SU-DHL-6 (cell line): Measurements from ENCODE around the gene LAMC3.

ENCODE experiments used
- H2AFZ ChIP-seq: fragments of 200-600 bp; sonication (generic); 2 replicates; pipeline ENCODE4 v1.6.1; 2014; ENCODE audit warnings: low read depth, mild to moderate bottlenecking, moderate library complexity, mixed read lengths, antibody characterized with exemption, low read length; ENCODE audit not compliant: severe bottlenecking
- H3F3A ChIP-seq: fragments of 200-600 bp; shearing (Covaris generic); 2 replicates; pipeline ENCODE4 v1.6.0; 2016; ENCODE audit warnings: antibody characterized with exemption, mild to moderate bottlenecking; ENCODE audit not compliant: insufficient read depth
- H3K27ac ChIP-seq: fragments of 200-600 bp; sonication (generic); 2 replicates; pipeline ENCODE4 v1.5.1; 2016; ENCODE audit warnings: low read depth, mild to moderate bottlenecking, low read length, moderate library complexity, mixed read lengths
- H3K27me3 ChIP-seq: fragments of 200-600 bp; sonication (generic), shearing (Covaris generic); 2 replicates; pipeline ENCODE4 v1.6.0; 2014; ENCODE audit warnings: mild to moderate bottlenecking, low read length
- H3K36me3 ChIP-seq: fragments of 200-600 bp; sonication (generic); 2 replicates; pipeline ENCODE4 v1.6.1; 2014; ENCODE audit warnings: mild to moderate bottlenecking, low read length, mixed read lengths
- H3K4me2 ChIP-seq: fragments of 300-600, 200-600 bp; shearing (Covaris generic), sonication (generic); 2 replicates; pipeline ENCODE4 v1.6.0; 2014; ENCODE audit warnings: low read length, low read depth, mild to moderate bottlenecking; ENCODE audit not compliant: poor library complexity, severe bottlenecking
- H3K4me3 ChIP-seq: fragments of 200-600 bp; sonication (generic); 2 replicates; pipeline ENCODE4 v1.5.1; 2014; ENCODE audit warnings: antibody characterized with exemption, low read length, mild to moderate bottlenecking, mixed read lengths; ENCODE audit not compliant: insufficient read depth, poor library complexity, severe bottlenecking
- H3K79me2 ChIP-seq: fragments of 200-600 bp; sonication (generic); 2 replicates; pipeline ENCODE4 v1.6.1; 2014; ENCODE audit warnings: mild to moderate bottlenecking, low read length, moderate library complexity; ENCODE audit not compliant: insufficient read depth
- H3K9ac ChIP-seq: fragments of 200-600 bp; sonication (generic); 2 replicates; pipeline ENCODE4 v1.7.0; 2014; ENCODE audit warnings: mild to moderate bottlenecking, low read length
- H3K9me2 ChIP-seq: fragments of 200-600 bp; sonication (generic); replicated peaks from 2 replicates; pipeline ENCODE4 v1.6.1; 2014; ENCODE audit warnings: low read length; ENCODE audit not compliant: insufficient read depth
- H3K9me3 ChIP-seq: fragments of 200-600 bp; sonication (generic); 2 replicates; pipeline ENCODE4 v1.6.1; 2014; ENCODE audit warnings: low read length, mixed read lengths; ENCODE audit not compliant: insufficient read depth
- H4K20me1 ChIP-seq: fragments of 200-600 bp; sonication (generic); 2 replicates; pipeline ENCODE4 v1.6.1; 2014; ENCODE audit warnings: low read depth, mild to moderate bottlenecking, antibody characterized with exemption, low read length, moderate library complexity, mixed read lengths
- EZH2phosphoT487 ChIP-seq: fragments of 200-600 bp; sonication (generic), shearing (Covaris generic); conservative IDR thresholded peaks from 2 replicates; pipeline ENCODE4 v1.6.1; 2018; ENCODE audit warnings: mild to moderate bottlenecking, antibody characterized with exemption, low read length, moderate library complexity, mixed read lengths
- TF ChIP-seq, protein P1 (sequence below): fragments of 200-600 bp; sonication (generic); IDR thresholded peaks from one replicate; pipeline ENCODE4 v1.5.1; 2017; ENCODE audit warnings: antibody characterized with exemption, mild to moderate bottlenecking, low read length, moderate library complexity; ENCODE audit not compliant: insufficient read depth, poor library complexity, severe bottlenecking

Gene LAMC3

GRCh38 chr9:130997395-130997684 is 11.6 kb upstream of the LAMC3 start:
- TF ChIP-seq, protein P1, sequence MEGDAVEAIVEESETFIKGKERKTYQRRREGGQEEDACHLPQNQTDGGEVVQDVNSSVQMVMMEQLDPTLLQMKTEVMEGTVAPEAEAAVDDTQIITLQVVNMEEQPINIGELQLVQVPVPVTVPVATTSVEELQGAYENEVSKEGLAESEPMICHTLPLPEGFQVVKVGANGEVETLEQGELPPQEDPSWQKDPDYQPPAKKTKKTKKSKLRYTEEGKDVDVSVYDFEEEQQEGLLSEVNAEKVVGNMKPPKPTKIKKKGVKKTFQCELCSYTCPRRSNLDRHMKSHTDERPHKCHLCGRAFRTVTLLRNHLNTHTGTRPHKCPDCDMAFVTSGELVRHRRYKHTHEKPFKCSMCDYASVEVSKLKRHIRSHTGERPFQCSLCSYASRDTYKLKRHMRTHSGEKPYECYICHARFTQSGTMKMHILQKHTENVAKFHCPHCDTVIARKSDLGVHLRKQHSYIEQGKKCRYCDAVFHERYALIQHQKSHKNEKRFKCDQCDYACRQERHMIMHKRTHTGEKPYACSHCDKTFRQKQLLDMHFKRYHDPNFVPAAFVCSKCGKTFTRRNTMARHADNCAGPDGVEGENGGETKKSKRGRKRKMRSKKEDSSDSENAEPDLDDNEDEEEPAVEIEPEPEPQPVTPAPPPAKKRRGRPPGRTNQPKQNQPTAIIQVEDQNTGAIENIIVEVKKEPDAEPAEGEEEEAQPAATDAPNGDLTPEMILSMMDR, result no peak
- TF ChIP-seq EZH2phosphoT487, result no peak
- H3K9me3 ChIP-seq, result no peaks in the 10 kb centered on the region
- no peaks in the 10 kb centered on the region for H3K9me2 ChIP-seq
- H3K27ac ChIP-seq, result no peak overlapping the region
- no peaks in the 10 kb centered on the region for H3F3A ChIP-seq
- H3K79me2 ChIP-seq, result no peaks in the 10 kb centered on the region
- H3K27me3 ChIP-seq, result no peaks in the 10 kb centered on the region
- no peak overlapping the region for H3K4me2 ChIP-seq
- H2AFZ ChIP-seq, result no peak overlapping the region
- H3K9ac ChIP-seq, result no peak overlapping the region
- no peaks in the 10 kb centered on the region for H4K20me1 ChIP-seq
- H3K4me3 ChIP-seq, result no peak overlapping the region
- no peaks in the 10 kb centered on the region for H3K36me3 ChIP-seq

DNA sequence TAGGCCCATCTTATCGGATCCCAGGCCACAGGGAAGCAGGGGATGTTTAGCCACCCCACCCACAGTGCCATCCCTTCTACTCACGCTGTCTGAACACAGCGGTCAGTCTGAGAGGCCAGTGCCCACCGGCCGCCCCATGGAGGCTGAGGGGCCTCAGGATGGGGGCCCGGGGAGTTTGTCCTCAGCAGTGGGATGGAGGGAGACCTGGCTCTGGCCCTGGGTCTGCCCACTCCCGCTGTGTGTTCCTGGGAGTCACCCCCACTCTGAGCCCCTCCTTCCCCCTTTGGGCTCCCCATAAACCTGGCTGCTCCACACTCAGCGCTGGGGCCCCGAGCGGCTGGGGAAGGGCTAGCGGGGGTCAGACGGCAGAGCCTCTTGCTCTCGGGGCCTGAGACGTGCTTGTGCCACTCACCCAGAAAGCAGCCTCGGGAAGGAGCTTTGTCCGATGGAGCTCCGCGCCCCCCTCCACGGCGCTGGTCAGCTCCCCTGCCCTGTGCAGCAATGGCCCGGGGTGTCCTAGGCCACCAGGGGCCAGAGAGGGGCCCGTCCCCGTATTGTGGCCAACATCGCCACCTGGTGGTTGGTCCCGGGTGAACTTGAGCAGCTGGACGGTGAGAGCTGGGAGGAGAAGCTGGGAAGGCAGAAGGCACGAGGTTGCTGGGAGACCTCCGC is 10.9 kb upstream of the LAMC3 start:
- H3K9ac ChIP-seq, result no peak overlapping the region

GRCh38 chr9:130998597-130999244 is 10.3 kb upstream of the LAMC3 start:
- Histone ChIP-seq H3F3A (no peaks in the 10 kb centered on the region), H3K9me2 (no peaks in the 10 kb centered on the region), H3K36me3 (no peaks in the 10 kb centered on the region), H3K4me3 (no peak overlapping the region), H3K27ac (no peak overlapping the region), H2AFZ (no peak overlapping the region), H3K9ac (no peak overlapping the region), H4K20me1 (no peaks in the 10 kb centered on the region), H3K79me2 (no peaks in the 10 kb centered on the region), H3K27me3 (no peaks in the 10 kb centered on the region), H3K4me2 (no peak overlapping the region), H3K9me3 (no peaks in the 10 kb centered on the region)
- no peak for TF ChIP-seq EZH2phosphoT487
- TF ChIP-seq, protein P1, result no peak

More for the DNA sequence above, 10.9 kb upstream of the LAMC3 start:
- H4K20me1 ChIP-seq, result no peaks in the 10 kb centered on the region
- no peaks in the 10 kb centered on the region for H3K36me3 ChIP-seq
- no peaks in the 10 kb centered on the region for H3K9me3 ChIP-seq
- no peak overlapping the region for H3K4me3 ChIP-seq
- H3K27ac ChIP-seq, result no peak overlapping the region
- H3F3A ChIP-seq, result no peaks in the 10 kb centered on the region
- no peak overlapping the region for H2AFZ ChIP-seq
- no peaks in the 10 kb centered on the region for H3K27me3 ChIP-seq
- no peak for TF ChIP-seq EZH2phosphoT487
- TF ChIP-seq, protein P1, result peak; percentile 60
- H3K9me2 ChIP-seq, result no peaks in the 10 kb centered on the region
- H3K4me2 ChIP-seq, result no peak overlapping the region
- H3K79me2 ChIP-seq, result no peaks in the 10 kb centered on the region
